CD14-positive monocyte (primary cell): ENCODE data around the gene COL9A3. TPM values are rescaled to one million over a fixed set of nuclear protein-coding genes. Genes with fewer than 3 reads are reported as not detected.

Experiments
- DNase-seq, 3 donors: peaks; one replicate each; pipeline ENCODE4 v3.0.0-alpha.2; 2011 to 2022
- H2AFZ ChIP-seq: 2 replicates; pipeline ENCODE4 v1.6.0; 2012; ENCODE audit warnings: mild to moderate bottlenecking, low read depth, low read length, inconsistent platforms; ENCODE audit not compliant: insufficient read depth, poor library complexity, severe bottlenecking
- H3K27ac ChIP-seq, 2 donors: 1 replicate in 1 of 2; 2 replicates in 1 of 2; pipeline ENCODE4 v1.5.1; 2012 to 2013; ENCODE audit warnings: low read length in 2 of 2, control low read depth in 1 of 2, inconsistent platforms in 1 of 2, low read depth in 1 of 2, mild to moderate bottlenecking in 1 of 2
- H3K27me3 ChIP-seq, 2 donors: one replicate each; pipeline versions ENCODE4 v1.6.0 to v1.6.1; 2011 to 2013; ENCODE audit warnings: low read length in 2 of 2; ENCODE audit not compliant: control insufficient read depth in 2 of 2, insufficient read depth in 2 of 2
- H3K36me3 ChIP-seq, 2 donors: replicated peaks in 1 of 2; 1 replicate in 1 of 2; 2 replicates in 1 of 2; pipeline versions ENCODE4 v1.5.1 to v1.6.1; 2012 to 2013; ENCODE audit warnings: low read length in 2 of 2, control low read depth in 1 of 2, inconsistent platforms in 1 of 2, mild to moderate bottlenecking in 1 of 2; ENCODE audit not compliant: insufficient read depth in 2 of 2, control insufficient read depth in 1 of 2
- H3K4me1 ChIP-seq, 2 donors: 1 replicate in 1 of 2; 2 replicates in 1 of 2; pipeline versions ENCODE4 v1.5.1 to v1.6.1; 2012 to 2013; ENCODE audit warnings: low read length in 2 of 2, control low read depth in 1 of 2, inconsistent platforms in 1 of 2, mild to moderate bottlenecking in 1 of 2, moderate library complexity in 1 of 2; ENCODE audit not compliant: insufficient read depth in 2 of 2, control insufficient read depth in 1 of 2
- H3K4me2 ChIP-seq: replicated peaks from 2 replicates; pipeline ENCODE3; 2012; ENCODE audit warnings: low read length, moderate library complexity, mild to moderate bottlenecking; ENCODE audit not compliant: poor library complexity, severe bottlenecking; ENCODE audit errors: extremely low read depth
- H3K4me3 ChIP-seq, 3 experiments: fragments of 200-600 bp in 1 of 3; sonication (generic) in 1 of 3; replicated peaks in 1 of 3; 1 replicate in 2 of 3; 2 replicates in 1 of 3; pipeline ENCODE4 v1.5.1; 2011 to 2013; ENCODE audit warnings: low read length in 3 of 3, mild to moderate bottlenecking in 3 of 3, control low read depth in 2 of 3, low read depth in 2 of 3, inconsistent platforms in 1 of 3, moderate library complexity in 1 of 3
- H3K79me2 ChIP-seq: 2 replicates; pipeline ENCODE4 v1.6.0; 2012; ENCODE audit warnings: mild to moderate bottlenecking, control low read depth, inconsistent platforms, low read length, moderate library complexity; ENCODE audit not compliant: insufficient read depth
- H3K9ac ChIP-seq: 2 replicates; pipeline ENCODE4 v1.6.0; 2017; ENCODE audit warnings: low read length, mild to moderate bottlenecking; ENCODE audit not compliant: insufficient read depth, poor library complexity, severe bottlenecking
- H3K9me3 ChIP-seq, 2 donors: replicated peaks in 1 of 2; 1 replicate in 1 of 2; 2 replicates in 1 of 2; pipeline versions ENCODE4 v1.5.1 to v1.6.1; 2012 to 2013; ENCODE audit warnings: low read length in 2 of 2, control low read depth in 1 of 2; ENCODE audit not compliant: control insufficient read depth in 1 of 2, insufficient read depth in 1 of 2
- H4K20me1 ChIP-seq: 2 replicates; pipeline ENCODE4 v1.6.0; 2012; ENCODE audit warnings: mild to moderate bottlenecking, low read length, control low read depth, moderate library complexity; ENCODE audit not compliant: insufficient read depth
- H3K27ac Mint-ChIP-seq, 7 donors: one replicate each; pipeline ENCODE4 v1.8.0; 2020; ENCODE audit warnings: mild to moderate bottlenecking in 7 of 7, mixed read lengths in 7 of 7, moderate library complexity in 6 of 7, inconsistent platforms in 2 of 7
- H3K27me3 Mint-ChIP-seq, 3 donors: one replicate each; pipeline ENCODE4 v1.8.0; 2021 to 2022; ENCODE audit warnings: low read depth in 3 of 3, mild to moderate bottlenecking in 3 of 3, mixed read lengths in 3 of 3, moderate library complexity in 3 of 3, inconsistent platforms in 1 of 3
- H3K36me3 Mint-ChIP-seq, 2 donors: one replicate each; pipeline ENCODE4 v1.8.0; 2020; ENCODE audit warnings: mixed read lengths in 2 of 2, inconsistent platforms in 1 of 2, mild to moderate bottlenecking in 1 of 2
- H3K4me1 Mint-ChIP-seq: one replicate; pipeline ENCODE4 v1.8.0; 2020; ENCODE audit warnings: mild to moderate bottlenecking, mixed read lengths
- H3K4me3 Mint-ChIP-seq, 2 donors: one replicate each; pipeline ENCODE4 v1.8.0; 2020; ENCODE audit warnings: mild to moderate bottlenecking in 2 of 2, mixed read lengths in 2 of 2, moderate library complexity in 1 of 2
- H3K9me3 Mint-ChIP-seq, 7 donors: one replicate each; pipeline ENCODE4 v1.8.0; 2020 to 2022; ENCODE audit warnings: mixed read lengths in 7 of 7, mild to moderate bottlenecking in 6 of 7, moderate library complexity in 6 of 7, inconsistent platforms in 2 of 7
- WGBS: methylation state at CpG from one replicate; pipeline ENCODE4 v1.1.5; 2013; ENCODE audit warnings: missing lambda C conversion rate; ENCODE audit not compliant: insufficient coverage; 5-methylcytosine and 5-hydroxymethylcytosine counted together
- intact Hi-C, 2 donors: fragments of 100-400 bp; cut with micrococcal nuclease; formaldehyde crosslinking; loops; one replicate each; pipeline versions ENCODE4 v1.15.0 to v1.15.1; 2023
- polyA plus RNA-seq, 3 donors: library from polyadenylated mRNA; depleted of rRNA in 1 of 3; unstranded in 2 of 3; stranded (reverse) in 1 of 3; fragments of 300-500 nt in 2 of 3; fragments of >200 nt in 1 of 3; fragmentation: Illumina TruSeq in 2 of 3; gene quantifications; 1 replicate in 2 of 3; 2 replicates in 1 of 3; pipeline ENCODE4 v1.2.3, GENCODE V29; 2012 to 2021
- TF ChIP-seq, protein P1 (sequence below): fragments of 200-600 bp; IDR thresholded peaks from one replicate; pipeline ENCODE4 v1.8.0; 2022; ENCODE audit warnings: antibody characterized with exemption, mild to moderate bottlenecking

The COL9A3 gene
- polyA plus RNA-seq, 3 donors: 1.8 to 4.4 (median 2.6) TPM

DNA sequence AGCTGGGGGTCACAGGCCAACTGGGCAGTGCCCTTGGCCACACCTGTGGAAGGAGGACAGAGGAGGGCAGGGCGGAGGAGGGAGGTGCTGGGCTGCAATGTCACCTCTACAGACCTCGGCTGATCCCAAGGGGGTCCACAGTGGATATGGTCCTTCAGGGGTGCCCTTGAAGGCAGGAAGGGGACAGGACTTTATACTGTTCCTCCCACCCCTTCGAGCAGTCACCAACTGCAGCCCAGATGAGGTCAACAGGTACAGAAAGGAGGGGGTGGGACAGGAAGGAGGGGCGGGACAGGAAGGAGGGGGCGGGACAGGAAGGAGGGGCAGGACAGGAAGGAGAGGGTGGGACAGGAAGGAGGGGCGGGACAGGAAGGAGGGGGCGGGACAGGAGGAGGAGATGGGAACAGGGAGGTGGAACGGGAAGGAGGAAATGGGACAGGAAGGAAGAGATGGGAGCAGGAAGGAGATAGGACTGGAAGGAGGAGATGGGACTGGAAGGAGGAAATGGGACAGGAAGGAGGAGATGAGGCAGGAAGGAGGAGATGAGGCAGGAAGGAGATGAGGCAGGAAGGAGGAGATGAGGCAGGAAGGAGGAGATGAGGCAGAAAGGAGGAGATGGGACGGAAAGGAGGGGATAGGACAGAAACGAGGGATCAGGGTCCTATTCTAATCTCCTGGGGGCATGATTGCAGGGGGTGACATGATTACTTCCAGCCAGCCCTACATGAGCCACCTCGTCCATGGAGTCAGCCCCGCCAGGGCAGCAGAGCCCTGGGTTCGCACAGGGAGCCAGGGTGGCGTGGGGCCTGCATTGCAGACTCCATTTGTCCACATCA lies 39.9 kb upstream of the COL9A3 start:
- Histone ChIP-seq H3K4me3 (peak overlapping the region in 1 of 3 experiments; percentile 32), H3K4me2 (peak overlapping the region; percentile 39), H4K20me1 (no peaks in the 10 kb centered on the region), H3K9ac (no peak overlapping the region), H3K27me3 (no peaks in the 10 kb centered on the region), H2AFZ (peak overlapping the region; percentile 30), H3K79me2 (no peaks in the 10 kb centered on the region), H3K4me1 (peaks cover 51 to 58% of the 10 kb centered on the region in 2 donors), H3K9me3 (no peaks in the 10 kb centered on the region), H3K27ac (peak overlapping the region; percentile 53 to 55), H3K36me3 (no peaks in the 10 kb centered on the region)
- Mint-ChIP-seq H3K9me3 (peaks cover 0 to 5% (median 2%) of the 10 kb centered on the region in 7 donors), H3K4me1 (peaks cover 53% of the 10 kb centered on the region), H3K27me3 (peaks cover 0 to 9% (median 7%) of the 10 kb centered on the region in 3 donors), H3K4me3 (no peak overlapping the region), H3K27ac (peak overlapping the region in 6 of 7 donors; percentile 35 to 85 (median 78)), H3K36me3 (no peaks in the 10 kb centered on the region)
- WGBS: 36% methylated on average over 7 of the region's 14 CpGs
- intact Hi-C loops: no loop called here
- DNase-seq: no peak
- TF ChIP-seq, protein P1, sequence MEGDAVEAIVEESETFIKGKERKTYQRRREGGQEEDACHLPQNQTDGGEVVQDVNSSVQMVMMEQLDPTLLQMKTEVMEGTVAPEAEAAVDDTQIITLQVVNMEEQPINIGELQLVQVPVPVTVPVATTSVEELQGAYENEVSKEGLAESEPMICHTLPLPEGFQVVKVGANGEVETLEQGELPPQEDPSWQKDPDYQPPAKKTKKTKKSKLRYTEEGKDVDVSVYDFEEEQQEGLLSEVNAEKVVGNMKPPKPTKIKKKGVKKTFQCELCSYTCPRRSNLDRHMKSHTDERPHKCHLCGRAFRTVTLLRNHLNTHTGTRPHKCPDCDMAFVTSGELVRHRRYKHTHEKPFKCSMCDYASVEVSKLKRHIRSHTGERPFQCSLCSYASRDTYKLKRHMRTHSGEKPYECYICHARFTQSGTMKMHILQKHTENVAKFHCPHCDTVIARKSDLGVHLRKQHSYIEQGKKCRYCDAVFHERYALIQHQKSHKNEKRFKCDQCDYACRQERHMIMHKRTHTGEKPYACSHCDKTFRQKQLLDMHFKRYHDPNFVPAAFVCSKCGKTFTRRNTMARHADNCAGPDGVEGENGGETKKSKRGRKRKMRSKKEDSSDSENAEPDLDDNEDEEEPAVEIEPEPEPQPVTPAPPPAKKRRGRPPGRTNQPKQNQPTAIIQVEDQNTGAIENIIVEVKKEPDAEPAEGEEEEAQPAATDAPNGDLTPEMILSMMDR: no peak

DNA sequence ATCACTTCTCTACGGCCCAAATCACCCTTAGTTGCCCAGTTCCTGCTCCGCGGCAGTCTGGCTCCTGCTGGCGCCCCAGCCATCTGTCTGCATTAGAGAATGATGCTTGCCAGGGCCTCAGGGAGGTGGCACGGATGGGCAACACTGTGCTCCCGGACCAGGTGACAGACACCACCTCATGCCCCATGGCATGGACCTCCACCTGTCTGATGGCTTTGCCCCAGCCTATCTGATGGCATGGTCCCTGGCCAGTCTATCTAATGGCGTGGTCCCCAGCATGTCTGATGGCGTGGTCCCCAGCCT lies 39.4 kb upstream of the COL9A3 start:
- Mint-ChIP-seq H3K4me1 (peaks cover 48% of the 10 kb centered on the region), H3K27ac (peak overlapping the region in 2 of 7 donors; percentile 77 to 80), H3K27me3 (peaks cover 0 to 7% (median 7%) of the 10 kb centered on the region in 3 donors), H3K4me3 (no peak overlapping the region), H3K9me3 (peaks cover 0 to 5% (median 2%) of the 10 kb centered on the region in 7 donors), H3K36me3 (no peaks in the 10 kb centered on the region)
- no peak for DNase-seq
- Histone ChIP-seq H3K9me3 (no peaks in the 10 kb centered on the region), H3K27me3 (no peaks in the 10 kb centered on the region), H3K9ac (no peak overlapping the region), H3K4me2 (no peak overlapping the region), H3K79me2 (no peaks in the 10 kb centered on the region), H3K4me3 (no peak overlapping the region), H3K27ac (peak overlapping the region in 1 of 2 donors; percentile 26), H4K20me1 (no peaks in the 10 kb centered on the region), H2AFZ (no peak overlapping the region), H3K36me3 (no peaks in the 10 kb centered on the region), H3K4me1 (peaks cover 48 to 53% of the 10 kb centered on the region in 2 donors)
- 93% methylated on average over 7 of the region's 8 CpGs for WGBS
- TF ChIP-seq, protein P1: no peak
- intact Hi-C loops: no loop called here
